ENCODE measurements around the gene BRIP1. TPM values are rescaled to one million over a fixed set of nuclear protein-coding genes. Genes with fewer than 3 reads are reported as not detected.

The BRIP1 gene
- total RNA-seq, 1 experiment from 2014 or later: 30.2 TPM

- BruUV-seq (replicated peaks): no TSS peak
- ChIA-PET CTCF (interaction anchor here (0.6 kb wide), 1 partner anchor 475 kb away, joined by 3 read pairs; no protein-coding TSS in a partner anchor), POLR2A (ENCODE audit: low non-redundant PET) (no interaction called here)
- H3K36me3 ChIP-seq (ENCODE audit: insufficient read depth, low read length, poor library complexity, severe bottlenecking): no peaks in the 10 kb centered on the region
- intact Hi-C loops (cut with micrococcal nuclease; ENCODE audit: unreplicated experiment): no loop called here
- DNase-seq (ENCODE audit: low spot score): no peak
- no peak for TF ChIP-seq EZH2 (IDR thresholded peaks at IDR 0.05; ENCODE audit: borderline replicate concordance, low read depth, low read length, poor library complexity, severe bottlenecking)
- TF ChIP-seq, protein P1, sequence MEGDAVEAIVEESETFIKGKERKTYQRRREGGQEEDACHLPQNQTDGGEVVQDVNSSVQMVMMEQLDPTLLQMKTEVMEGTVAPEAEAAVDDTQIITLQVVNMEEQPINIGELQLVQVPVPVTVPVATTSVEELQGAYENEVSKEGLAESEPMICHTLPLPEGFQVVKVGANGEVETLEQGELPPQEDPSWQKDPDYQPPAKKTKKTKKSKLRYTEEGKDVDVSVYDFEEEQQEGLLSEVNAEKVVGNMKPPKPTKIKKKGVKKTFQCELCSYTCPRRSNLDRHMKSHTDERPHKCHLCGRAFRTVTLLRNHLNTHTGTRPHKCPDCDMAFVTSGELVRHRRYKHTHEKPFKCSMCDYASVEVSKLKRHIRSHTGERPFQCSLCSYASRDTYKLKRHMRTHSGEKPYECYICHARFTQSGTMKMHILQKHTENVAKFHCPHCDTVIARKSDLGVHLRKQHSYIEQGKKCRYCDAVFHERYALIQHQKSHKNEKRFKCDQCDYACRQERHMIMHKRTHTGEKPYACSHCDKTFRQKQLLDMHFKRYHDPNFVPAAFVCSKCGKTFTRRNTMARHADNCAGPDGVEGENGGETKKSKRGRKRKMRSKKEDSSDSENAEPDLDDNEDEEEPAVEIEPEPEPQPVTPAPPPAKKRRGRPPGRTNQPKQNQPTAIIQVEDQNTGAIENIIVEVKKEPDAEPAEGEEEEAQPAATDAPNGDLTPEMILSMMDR (conservative IDR thresholded peaks at IDR 0.05; ENCODE audit: low read depth, low read length): no peak
- no peaks in the 10 kb centered on the region for H3K4me1 ChIP-seq (ENCODE audit: insufficient read depth, low read length, poor library complexity, severe bottlenecking)
- peaks cover 15% of the 10 kb centered on the region for H3K9me3 ChIP-seq (ENCODE audit: low read depth, low read length, poor library complexity, severe bottlenecking)
- no peak overlapping the region for H3K27ac ChIP-seq (ENCODE audit: low read depth, low read length, poor library complexity, severe bottlenecking)
- H3K4me3 ChIP-seq (ENCODE audit: low read depth, low read length, poor library complexity, severe bottlenecking): no peak overlapping the region
- H3K27me3 ChIP-seq (replicated peaks; ENCODE audit: insufficient read depth, low read depth, low read length, poor library complexity): no peaks in the 10 kb centered on the region
Observed at GRCh38 chr17:61718022-61718421, 145.3 kb downstream of the BRIP1 start.

GRCh38 chr17:61717352-61717751 lies 146.0 kb downstream of the BRIP1 start:
- CTCF ChIA-PET: interaction anchor here (0.6 kb wide), 1 partner anchor 475 kb away, joined by 3 read pairs; no protein-coding TSS in a partner anchor
- POLR2A ChIA-PET (ENCODE audit: low non-redundant PET): no interaction called here
- TSS peak; percentile 16 for BruUV-seq (replicated peaks)
- Histone ChIP-seq H3K4me3 (ENCODE audit: low read depth, low read length, poor library complexity, severe bottlenecking) (no peak overlapping the region), H3K4me1 (ENCODE audit: insufficient read depth, low read length, poor library complexity, severe bottlenecking) (no peaks in the 10 kb centered on the region), H3K36me3 (ENCODE audit: insufficient read depth, low read length, poor library complexity, severe bottlenecking) (no peaks in the 10 kb centered on the region), H3K27me3 (replicated peaks; ENCODE audit: insufficient read depth, low read depth, low read length, poor library complexity) (no peaks in the 10 kb centered on the region), H3K9me3 (ENCODE audit: low read depth, low read length, poor library complexity, severe bottlenecking) (peaks cover 15% of the 10 kb centered on the region), H3K27ac (ENCODE audit: low read depth, low read length, poor library complexity, severe bottlenecking) (no peak overlapping the region)
- intact Hi-C loops (cut with micrococcal nuclease; ENCODE audit: unreplicated experiment): no loop called here
- no peak for DNase-seq (ENCODE audit: low spot score)
- TF ChIP-seq, protein P1 (conservative IDR thresholded peaks at IDR 0.05; ENCODE audit: low read depth, low read length): no peak
- no peak for TF ChIP-seq EZH2 (IDR thresholded peaks at IDR 0.05; ENCODE audit: borderline replicate concordance, low read depth, low read length, poor library complexity, severe bottlenecking)

DNA sequence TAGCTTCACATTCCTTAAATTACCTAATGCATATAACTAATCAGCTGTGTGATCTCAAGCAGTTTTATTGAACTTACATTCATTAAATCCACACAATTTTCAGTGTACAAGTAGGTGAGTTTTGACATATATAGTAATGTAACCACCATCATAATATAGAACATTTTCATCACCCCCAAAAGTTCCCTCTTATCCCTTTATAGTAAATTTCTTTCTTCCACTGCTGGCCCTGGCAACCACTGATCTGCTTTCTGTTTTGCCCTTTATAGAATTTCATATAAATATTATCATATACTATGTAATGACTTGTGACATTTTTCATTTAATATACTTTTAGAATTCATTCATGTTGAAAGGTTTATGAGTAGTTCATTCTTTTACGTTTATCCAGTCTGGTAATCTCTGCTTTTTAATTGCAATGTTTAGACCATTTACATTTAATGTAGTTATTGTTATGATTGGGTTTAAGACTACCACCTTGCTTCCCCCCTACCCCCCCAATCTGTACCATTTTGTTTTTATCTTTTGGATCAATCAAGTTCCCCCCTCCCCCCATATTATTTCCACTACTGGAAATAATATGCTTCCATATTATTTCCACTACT lies 147.0 kb downstream of the BRIP1 start:
- ChIA-PET CTCF (no interaction called here), POLR2A (ENCODE audit: low non-redundant PET) (no interaction called here)
- peaks cover under 1% of the 10 kb centered on the region for H3K36me3 ChIP-seq (ENCODE audit: insufficient read depth, low read length, poor library complexity, severe bottlenecking)
- no TSS peak for BruUV-seq (replicated peaks)
- no peak for DNase-seq (ENCODE audit: low spot score)
- H3K4me1 ChIP-seq (ENCODE audit: insufficient read depth, low read length, poor library complexity, severe bottlenecking): no peaks in the 10 kb centered on the region
- H3K4me3 ChIP-seq (ENCODE audit: low read depth, low read length, poor library complexity, severe bottlenecking): no peak overlapping the region
- peaks cover 15% of the 10 kb centered on the region for H3K9me3 ChIP-seq (ENCODE audit: low read depth, low read length, poor library complexity, severe bottlenecking)
- intact Hi-C loops (cut with micrococcal nuclease; ENCODE audit: unreplicated experiment): no loop called here
- TF ChIP-seq EZH2 (IDR thresholded peaks at IDR 0.05; ENCODE audit: borderline replicate concordance, low read depth, low read length, poor library complexity, severe bottlenecking): no peak
- TF ChIP-seq, protein P1 (conservative IDR thresholded peaks at IDR 0.05; ENCODE audit: low read depth, low read length): no peak
- H3K27me3 ChIP-seq (replicated peaks; ENCODE audit: insufficient read depth, low read depth, low read length, poor library complexity): no peaks in the 10 kb centered on the region
- no peak overlapping the region for H3K27ac ChIP-seq (ENCODE audit: low read depth, low read length, poor library complexity, severe bottlenecking)

Data from A673 (cell line).